ENCODE measurements around the gene TLR7. TPM values are rescaled to one million over a fixed set of nuclear protein-coding genes. Genes with fewer than 3 reads are reported as not detected.
A peak's percentile ranks its signal among the peaks of the same experiment; 100 is the strongest.

TLR7 gene
- 26.1 TPM for polyA plus RNA-seq

- Mint-ChIP-seq H3K4me3 (peak within 1 kb of the TSS; percentile 91 to 99 (median 94)), H3K27ac (peak within 1 kb of the TSS; percentile 34 to 97 (median 95)), H3K4me1 (peaks cover 9 to 29% (median 15%) of the 10 kb centered on the region in 3 donors), H3K27me3 (peaks cover 2% of the 10 kb centered on the region), H3K9me3 (peaks cover 0 to 4% (median 2%) of the 10 kb centered on the region in 3 donors), H3K36me3 (peaks cover 9% of the 10 kb centered on the region)
Measured at GRCh38 chrX:12866451-12867377, at the start of gene TLR7. Gene TLR7 (plus strand): TSS chrX:12867072. CDS start chrX:12867579, 507 bp downstream.

GRCh38 chrX:12817528-12817927, 49.3 kb upstream of the TLR7 start:
- no peaks in the 10 kb centered on the region for H3K9me3 Mint-ChIP-seq
- peaks cover 2% of the 10 kb centered on the region for H3K27me3 Mint-ChIP-seq
- H3K4me3 Mint-ChIP-seq = no peak overlapping the region
- peaks cover 3% of the 10 kb centered on the region for H3K36me3 Mint-ChIP-seq
- H3K4me1 Mint-ChIP-seq = peaks cover 0 to 5% (median 4%) of the 10 kb centered on the region in 3 donors
- no peak overlapping the region for H3K27ac Mint-ChIP-seq

GRCh38 chrX:12819222-12819621, 47.6 kb upstream of the TLR7 start:
- peaks cover 3% of the 10 kb centered on the region for H3K36me3 Mint-ChIP-seq
- H3K9me3 Mint-ChIP-seq = no peaks in the 10 kb centered on the region
- peaks cover 0 to 5% (median 4%) of the 10 kb centered on the region in 3 donors for H3K4me1 Mint-ChIP-seq
- H3K27me3 Mint-ChIP-seq = peaks cover 2% of the 10 kb centered on the region
- H3K4me3 Mint-ChIP-seq = no peak overlapping the region
- no peak overlapping the region for H3K27ac Mint-ChIP-seq

- H3K36me3 Mint-ChIP-seq = peaks cover 3% of the 10 kb centered on the region
- H3K9me3 Mint-ChIP-seq = no peaks in the 10 kb centered on the region
- H3K27me3 Mint-ChIP-seq = peaks cover 2% of the 10 kb centered on the region
- H3K4me1 Mint-ChIP-seq = peaks cover 0 to 1% (median 0%) of the 10 kb centered on the region in 3 donors
- no peak overlapping the region for H3K4me3 Mint-ChIP-seq
- H3K27ac Mint-ChIP-seq = no peak overlapping the region
Measured at GRCh38 chrX:12820737-12821136, 46.1 kb upstream of the TLR7 start.

GRCh38 chrX:12824944-12825343, 41.9 kb upstream of the TLR7 start:
- Mint-ChIP-seq H3K4me1 (peaks cover 0 to 1% (median 0%) of the 10 kb centered on the region in 3 donors), H3K9me3 (no peaks in the 10 kb centered on the region), H3K4me3 (no peak overlapping the region), H3K27me3 (no peaks in the 10 kb centered on the region), H3K27ac (no peak overlapping the region), H3K36me3 (peaks cover 3% of the 10 kb centered on the region)

- H3K36me3 Mint-ChIP-seq = peaks cover 3% of the 10 kb centered on the region
- H3K4me1 Mint-ChIP-seq = peaks cover 0 to 1% (median 0%) of the 10 kb centered on the region in 3 donors
- H3K4me3 Mint-ChIP-seq = no peak overlapping the region
- no peaks in the 10 kb centered on the region for H3K27me3 Mint-ChIP-seq
- H3K9me3 Mint-ChIP-seq = no peaks in the 10 kb centered on the region
- no peak overlapping the region for H3K27ac Mint-ChIP-seq
Measured at GRCh38 chrX:12825801-12826200, 41.1 kb upstream of the TLR7 start.

GRCh38 chrX:12843061-12843667, 23.7 kb upstream of the TLR7 start:
- Mint-ChIP-seq H3K9me3 (no peaks in the 10 kb centered on the region), H3K4me1 (peaks cover 7 to 12% (median 10%) of the 10 kb centered on the region in 3 donors), H3K36me3 (no peaks in the 10 kb centered on the region), H3K4me3 (peak overlapping the region; percentile 61 to 84 (median 72)), H3K27ac (peak overlapping the region; percentile 75 to 89 (median 79)), H3K27me3 (peaks cover 1% of the 10 kb centered on the region)

- no peaks in the 10 kb centered on the region for H3K9me3 Mint-ChIP-seq
- H3K27me3 Mint-ChIP-seq = peaks cover 1% of the 10 kb centered on the region
- H3K4me3 Mint-ChIP-seq = peak overlapping the region; percentile 61 to 84 (median 72)
- H3K27ac Mint-ChIP-seq = peak overlapping the region; percentile 75 to 89 (median 79)
- H3K36me3 Mint-ChIP-seq = no peaks in the 10 kb centered on the region
- H3K4me1 Mint-ChIP-seq = peaks cover 7 to 12% (median 10%) of the 10 kb centered on the region in 3 donors
Measured at GRCh38 chrX:12843668-12844279, 23.1 kb upstream of the TLR7 start.

- peaks cover 0 to under 1% (median 0%) of the 10 kb centered on the region in 3 donors for H3K9me3 Mint-ChIP-seq
- peaks cover 7 to 12% (median 10%) of the 10 kb centered on the region in 3 donors for H3K4me1 Mint-ChIP-seq
- H3K4me3 Mint-ChIP-seq = peak overlapping the region in 3 of 4 donors; percentile 61 to 84 (median 71)
- H3K27ac Mint-ChIP-seq = peak overlapping the region; percentile 75 to 89 (median 79)
- H3K36me3 Mint-ChIP-seq = peaks cover under 1% of the 10 kb centered on the region
- no peaks in the 10 kb centered on the region for H3K27me3 Mint-ChIP-seq
Measured at GRCh38 chrX:12844319-12844718, 22.6 kb upstream of the TLR7 start.

GRCh38 chrX:12865359-12865758, 1.5 kb upstream of the TLR7 start:
- H3K27ac Mint-ChIP-seq = peak overlapping the region in 1 of 3 donors; percentile 28
- peaks cover 7% of the 10 kb centered on the region for H3K36me3 Mint-ChIP-seq
- H3K4me3 Mint-ChIP-seq = no peak overlapping the region
- peaks cover 2% of the 10 kb centered on the region for H3K27me3 Mint-ChIP-seq
- peaks cover 4 to 24% (median 7%) of the 10 kb centered on the region in 3 donors for H3K4me1 Mint-ChIP-seq
- H3K9me3 Mint-ChIP-seq = peaks cover 0 to 6% (median 2%) of the 10 kb centered on the region in 3 donors

GRCh38 chrX:12867685-12868084, 813 bp downstream of the TLR7 start:
- Mint-ChIP-seq H3K27ac (peak overlapping the region; percentile 34 to 97 (median 92)), H3K4me3 (peak overlapping the region; percentile 91 to 99 (median 94)), H3K27me3 (peaks cover 2% of the 10 kb centered on the region), H3K9me3 (peaks cover 0 to 4% (median 2%) of the 10 kb centered on the region in 3 donors), H3K4me1 (peaks cover 16 to 29% (median 21%) of the 10 kb centered on the region in 3 donors), H3K36me3 (peaks cover 11% of the 10 kb centered on the region)

GRCh38 chrX:12868747-12869146, 1.9 kb downstream of the TLR7 start:
- peaks cover 2% of the 10 kb centered on the region for H3K27me3 Mint-ChIP-seq
- peak overlapping the region; percentile 91 to 99 (median 94) for H3K4me3 Mint-ChIP-seq
- H3K27ac Mint-ChIP-seq = peak overlapping the region; percentile 34 to 92 (median 59)
- peaks cover 11% of the 10 kb centered on the region for H3K36me3 Mint-ChIP-seq
- peaks cover 0 to 4% (median 2%) of the 10 kb centered on the region in 3 donors for H3K9me3 Mint-ChIP-seq
- H3K4me1 Mint-ChIP-seq = peaks cover 19 to 29% (median 21%) of the 10 kb centered on the region in 3 donors

GRCh38 chrX:12871257-12871656, 4.4 kb downstream of the TLR7 start:
- Mint-ChIP-seq H3K27me3 (peaks cover 4% of the 10 kb centered on the region), H3K4me1 (peaks cover 29 to 32% (median 29%) of the 10 kb centered on the region in 3 donors), H3K9me3 (peaks cover 0 to 4% (median under 1%) of the 10 kb centered on the region in 3 donors), H3K36me3 (peaks cover 11% of the 10 kb centered on the region), H3K27ac (peak overlapping the region; percentile 57 to 86 (median 80)), H3K4me3 (peak overlapping the region; percentile 31 to 91 (median 70))

GRCh38 chrX:12872741-12873140, 5.9 kb downstream of the TLR7 start:
- peak overlapping the region in 1 of 3 donors; percentile 1 for H3K27ac Mint-ChIP-seq
- H3K4me3 Mint-ChIP-seq = peak overlapping the region in 1 of 4 donors; percentile 21
- H3K9me3 Mint-ChIP-seq = peaks cover 0 to 2% (median 0%) of the 10 kb centered on the region in 3 donors
- H3K27me3 Mint-ChIP-seq = peaks cover 2% of the 10 kb centered on the region
- H3K36me3 Mint-ChIP-seq = peaks cover 11% of the 10 kb centered on the region
- H3K4me1 Mint-ChIP-seq = peaks cover 22 to 31% (median 28%) of the 10 kb centered on the region in 3 donors

All from IgD-negative memory B cell (primary cell).